OCI-LY7 (cell line): ENCODE data around the gene VPS37D. TPM values are rescaled to one million over a fixed set of nuclear protein-coding genes. Genes with fewer than 3 reads are reported as not detected.

Source experiments
- BruUV-seq: library from RNA; stranded (reverse); fragments of 400-500 nt; replicated peaks from 2 replicates; lab custom pipeline; 2021; lab: Mats Ljungman, UMichigan
- CTCF ChIA-PET: fragments of 300-600 bp; sonication (Branson Sonifier 250); formaldehyde crosslinking; loops from one replicate; lab custom pipeline; 2022; ENCODE audit warnings: antibody characterized with exemption; ENCODE audit not compliant: unreplicated experiment; lab: Charles Lee
- POLR2A ChIA-PET: fragments of 300-600 bp; sonication (Branson Sonifier 250); formaldehyde crosslinking; loops from one replicate; lab custom pipeline; 2022; ENCODE audit warnings: antibody characterized with exemption; lab: Charles Lee
- DNase-seq: peaks from one replicate; pipeline ENCODE4 v3.0.0-alpha.2; 2015; ENCODE audit warnings: low spot score
- H2AFZ ChIP-seq: fragments of 200-600 bp; sonication (generic), shearing (Covaris generic); 2 replicates; pipeline ENCODE4 v1.6.1; 2014; ENCODE audit warnings: mild to moderate bottlenecking, antibody characterized with exemption, low read length, moderate library complexity
- H3K27ac ChIP-seq: fragments of 200-600 bp; sonication (generic); 2 replicates; pipeline ENCODE4 v1.5.1; 2014; ENCODE audit warnings: mixed run types, low read depth, mild to moderate bottlenecking, moderate library complexity, low read length, inconsistent platforms; ENCODE audit not compliant: poor library complexity, severe bottlenecking
- H3K36me3 ChIP-seq: fragments of 200-600 bp; sonication (generic); 2 replicates; pipeline ENCODE4 v1.6.1; 2014; ENCODE audit warnings: mild to moderate bottlenecking, antibody characterized with exemption, low read length, moderate library complexity, mixed read lengths; ENCODE audit not compliant: insufficient read depth
- H3K4me1 ChIP-seq: fragments of 200-600 bp; sonication (generic); 2 replicates; pipeline ENCODE4 v1.5.1; 2014; ENCODE audit warnings: mild to moderate bottlenecking, low read length; ENCODE audit not compliant: insufficient read depth, poor library complexity, severe bottlenecking
- H3K4me2 ChIP-seq: fragments of 200-600 bp; sonication (generic); 2 replicates; pipeline ENCODE4 v1.6.1; 2014; ENCODE audit warnings: mild to moderate bottlenecking, low read length
- H3K4me3 ChIP-seq: fragments of 200-600 bp; sonication (generic); 2 replicates; pipeline ENCODE4 v1.5.1; 2014; ENCODE audit warnings: mild to moderate bottlenecking, low read depth, low read length; ENCODE audit not compliant: poor library complexity, severe bottlenecking
- H3K79me2 ChIP-seq: fragments of 200-600 bp; sonication (generic); 2 replicates; pipeline ENCODE4 v1.6.1; 2016; ENCODE audit warnings: low read depth, mild to moderate bottlenecking, low read length, moderate library complexity, mixed read lengths; ENCODE audit not compliant: insufficient read depth
- H3K9me2 ChIP-seq: fragments of 200-600 bp; sonication (generic); 2 replicates; pipeline ENCODE4 v1.6.1; 2016; ENCODE audit warnings: mild to moderate bottlenecking, low read length, mixed read lengths; ENCODE audit not compliant: insufficient read depth
- H3K9me3 ChIP-seq: fragments of 200-600 bp; sonication (generic); 2 replicates; pipeline ENCODE4 v1.6.1; 2014; ENCODE audit warnings: mild to moderate bottlenecking, mixed run types, low read length, mixed read lengths
- H4K20me1 ChIP-seq: fragments of 200-600 bp; sonication (generic); 2 replicates; pipeline ENCODE4 v1.6.1; 2014; ENCODE audit warnings: mild to moderate bottlenecking, antibody characterized with exemption, low read length, moderate library complexity, mixed read lengths; ENCODE audit not compliant: insufficient read depth
- CTCF ChIP-seq: fragments of 200-600 bp; sonication (generic); conservative IDR thresholded peaks from 2 replicates; pipeline ENCODE4 v1.5.1; 2014; ENCODE audit warnings: mild to moderate bottlenecking, antibody characterized with exemption, low read length, moderate library complexity, mixed read lengths
- EZH2phosphoT487 ChIP-seq: fragments of 200-600 bp; sonication (generic); IDR thresholded peaks from 2 replicates; pipeline ENCODE4 v1.6.1; 2018; ENCODE audit warnings: low read depth, borderline replicate concordance, mild to moderate bottlenecking, mixed run types, antibody characterized with exemption, low read length, moderate library complexity, mixed read lengths
- intact Hi-C: fragments of 100-400 bp; cut with micrococcal nuclease; formaldehyde crosslinking; loops from one replicate; pipeline ENCODE4 v1.10.0; 2022; ENCODE audit not compliant: unreplicated experiment
- total RNA-seq, 2 experiments: library from RNA; depleted of rRNA in 1 of 2; stranded (reverse); fragments of >200 nt in 1 of 2; shearing (Covaris generic) in 1 of 2; gene quantifications; 2 replicates each; pipeline ENCODE4 v1.2.3, GENCODE V29; 2014 to 2022

VPS37D gene
- total RNA-seq, 2 experiments from 2014 or later, result 5.3 TPM

- ChIA-PET POLR2A (interaction anchor here (0.6 to 0.7 kb wide), 2 partner anchors 9 to 431 kb away, joined by 3 to 6 read pairs; no protein-coding TSS in a partner anchor), CTCF (interaction anchor here (0.6 kb wide), 1 partner anchor 19 kb away, joined by 8 read pairs; no protein-coding TSS in a partner anchor)
- intact Hi-C loops, result no loop called here
- Histone ChIP-seq H3K27ac (no peak overlapping the region), H2AFZ (no peak overlapping the region), H3K4me2 (no peak overlapping the region), H3K36me3 (no peaks in the 10 kb centered on the region), H4K20me1 (no peaks in the 10 kb centered on the region), H3K4me1 (no peaks in the 10 kb centered on the region), H3K9me3 (no peaks in the 10 kb centered on the region), H3K79me2 (no peaks in the 10 kb centered on the region), H3K9me2 (no peaks in the 10 kb centered on the region), H3K4me3 (no peak overlapping the region)
- DNase-seq, result no peak
- BruUV-seq, result no TSS peak
- no peak for TF ChIP-seq EZH2phosphoT487
- TF ChIP-seq CTCF, result no peak
Observed at GRCh38 chr7:73621168-73622063, 46.2 kb upstream of the VPS37D start.

GRCh38 chr7:73622527-73622908 is 45.1 kb upstream of the VPS37D start:
- TF ChIP-seq EZH2phosphoT487, result no peak
- TF ChIP-seq CTCF, result no peak
- Histone ChIP-seq H3K4me2 (no peak overlapping the region), H4K20me1 (no peaks in the 10 kb centered on the region), H3K4me3 (no peak overlapping the region), H3K4me1 (no peaks in the 10 kb centered on the region), H2AFZ (no peak overlapping the region), H3K79me2 (no peaks in the 10 kb centered on the region), H3K9me3 (no peaks in the 10 kb centered on the region), H3K9me2 (no peaks in the 10 kb centered on the region), H3K36me3 (no peaks in the 10 kb centered on the region), H3K27ac (no peak overlapping the region)
- ChIA-PET CTCF (no interaction called here), POLR2A (interaction anchor here (0.7 kb wide), 1 partner anchor 92 kb away, joined by 6 read pairs; no protein-coding TSS in a partner anchor)
- no TSS peak for BruUV-seq
- intact Hi-C loops, result no loop called here
- no peak for DNase-seq
